Measurements from ENCODE around the gene TENM4.

TENM4 gene

GRCh38 chr11:79173615-79174014, 267.2 kb downstream of the TENM4 start:
- no peak overlapping the region for H3K4me3 ChIP-seq (ENCODE audit: low read length)
- TF ChIP-seq ZNF274 (IDR thresholded peaks at IDR 0.05; ENCODE audit: low read depth, low read length), result no peak

- no peak overlapping the region for H3K4me3 ChIP-seq (ENCODE audit: low read length)
- TF ChIP-seq ZNF274 (IDR thresholded peaks at IDR 0.05; ENCODE audit: low read depth, low read length), result no peak
Measured at GRCh38 chr11:79170321-79170720, 270.5 kb downstream of the TENM4 start.

- H3K4me3 ChIP-seq (ENCODE audit: low read length), result no peak overlapping the region
- TF ChIP-seq ZNF274 (IDR thresholded peaks at IDR 0.05; ENCODE audit: low read depth, low read length), result no peak
Measured at GRCh38 chr11:79168530-79169110, 272.2 kb downstream of the TENM4 start.

GRCh38 chr11:79167510-79168188, 273.2 kb downstream of the TENM4 start:
- TF ChIP-seq ZNF274 (IDR thresholded peaks at IDR 0.05; ENCODE audit: low read depth, low read length), result no peak
- H3K4me3 ChIP-seq (ENCODE audit: low read length), result no peak overlapping the region

- TF ChIP-seq ZNF274 (IDR thresholded peaks at IDR 0.05; ENCODE audit: low read depth, low read length), result no peak
- H3K4me3 ChIP-seq (ENCODE audit: low read length), result no peak overlapping the region
Measured at GRCh38 chr11:79165908-79166307, 274.9 kb downstream of the TENM4 start.

- H3K4me3 ChIP-seq (ENCODE audit: low read length), result no peak overlapping the region
- no peak for TF ChIP-seq ZNF274 (IDR thresholded peaks at IDR 0.05; ENCODE audit: low read depth, low read length)
Measured at GRCh38 chr11:79160791-79161403, 279.9 kb downstream of the TENM4 start.

GRCh38 chr11:79159657-79160450, 281.0 kb downstream of the TENM4 start:
- TF ChIP-seq ZNF274 (IDR thresholded peaks at IDR 0.05; ENCODE audit: low read depth, low read length), result no peak

GRCh38 chr11:79157738-79158137, 283.1 kb downstream of the TENM4 start:
- no peak for TF ChIP-seq ZNF274 (IDR thresholded peaks at IDR 0.05; ENCODE audit: low read depth, low read length)
- H3K4me3 ChIP-seq (ENCODE audit: low read length), result no peak overlapping the region

More at GRCh38 chr11:79159657-79160450, 281.0 kb downstream of the TENM4 start:
- H3K4me3 ChIP-seq (ENCODE audit: low read length), result no peak overlapping the region

GRCh38 chr11:79156031-79156430, 284.8 kb downstream of the TENM4 start:
- no peak for TF ChIP-seq ZNF274 (IDR thresholded peaks at IDR 0.05; ENCODE audit: low read depth, low read length)
- H3K4me3 ChIP-seq (ENCODE audit: low read length), result no peak overlapping the region

GRCh38 chr11:79155237-79155636, 285.6 kb downstream of the TENM4 start:
- H3K4me3 ChIP-seq (ENCODE audit: low read length), result no peak overlapping the region
- no peak for TF ChIP-seq ZNF274 (IDR thresholded peaks at IDR 0.05; ENCODE audit: low read depth, low read length)

- no peak overlapping the region for H3K4me3 ChIP-seq (ENCODE audit: low read length)
- no peak for TF ChIP-seq ZNF274 (IDR thresholded peaks at IDR 0.05; ENCODE audit: low read depth, low read length)
Measured at GRCh38 chr11:79152511-79152910, 288.3 kb downstream of the TENM4 start.

GRCh38 chr11:79151396-79151795, 289.4 kb downstream of the TENM4 start:
- no peak for TF ChIP-seq ZNF274 (IDR thresholded peaks at IDR 0.05; ENCODE audit: low read depth, low read length)
- H3K4me3 ChIP-seq (ENCODE audit: low read length), result no peak overlapping the region

- no peak for TF ChIP-seq ZNF274 (IDR thresholded peaks at IDR 0.05; ENCODE audit: low read depth, low read length)
- H3K4me3 ChIP-seq (ENCODE audit: low read length), result no peak overlapping the region
Measured at GRCh38 chr11:79150966-79151365, 289.9 kb downstream of the TENM4 start.

- no peak overlapping the region for H3K4me3 ChIP-seq (ENCODE audit: low read length)
- TF ChIP-seq ZNF274 (IDR thresholded peaks at IDR 0.05; ENCODE audit: low read depth, low read length), result no peak
Measured at GRCh38 chr11:79150320-79150719, 290.5 kb downstream of the TENM4 start.
